Prostate gland (tissue), 2 donors: ENCODE results near the gene PLEKHA7.

Experiments
- POLR2A ChIP-seq: fragments of 450-650 bp; IDR thresholded peaks from one replicate; pipeline ENCODE4 v1.6.1; 2016; ENCODE audit warnings: antibody characterized with exemption, mild to moderate bottlenecking
- POLR2AphosphoS5 ChIP-seq: sonication (generic); formaldehyde crosslinking; IDR thresholded peaks from one replicate; pipeline ENCODE4 v1.6.1; 2017; ENCODE audit warnings: antibody characterized with exemption
- TF ChIP-seq, protein P1 (sequence below), 4 experiments: fragments of 200-600 bp in 2 of 4; fragments of 450-650 bp in 2 of 4; sonication (generic) in 2 of 4; IDR thresholded peaks; 1 replicate in 3 of 4; 2 replicates in 1 of 4; pipeline ENCODE4 v1.5.1; 2016 to 2019; ENCODE audit warnings: antibody characterized with exemption in 4 of 4, mild to moderate bottlenecking in 2 of 4, moderate library complexity in 2 of 4

DNA sequence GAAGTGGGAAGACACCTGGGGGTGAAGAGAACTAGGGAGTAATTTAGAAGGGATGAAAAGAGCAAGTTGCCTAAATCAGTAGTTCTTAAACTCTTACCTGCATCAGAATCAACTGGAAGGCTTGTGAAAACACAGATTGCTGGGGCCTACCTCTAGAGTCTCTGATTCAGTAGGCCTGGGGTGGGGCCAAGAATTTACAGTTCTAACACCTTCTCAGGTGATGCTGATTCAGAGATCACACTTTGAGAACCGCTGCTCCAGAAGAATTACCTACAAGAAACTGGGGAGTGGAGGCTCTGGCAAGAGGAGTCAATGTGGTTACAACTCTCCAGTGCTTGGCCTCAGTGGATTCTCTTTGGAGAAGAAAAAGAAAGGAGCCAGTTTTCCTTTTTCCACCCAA is 147.1 kb downstream of the PLEKHA7 start:
- TF ChIP-seq, protein P1, sequence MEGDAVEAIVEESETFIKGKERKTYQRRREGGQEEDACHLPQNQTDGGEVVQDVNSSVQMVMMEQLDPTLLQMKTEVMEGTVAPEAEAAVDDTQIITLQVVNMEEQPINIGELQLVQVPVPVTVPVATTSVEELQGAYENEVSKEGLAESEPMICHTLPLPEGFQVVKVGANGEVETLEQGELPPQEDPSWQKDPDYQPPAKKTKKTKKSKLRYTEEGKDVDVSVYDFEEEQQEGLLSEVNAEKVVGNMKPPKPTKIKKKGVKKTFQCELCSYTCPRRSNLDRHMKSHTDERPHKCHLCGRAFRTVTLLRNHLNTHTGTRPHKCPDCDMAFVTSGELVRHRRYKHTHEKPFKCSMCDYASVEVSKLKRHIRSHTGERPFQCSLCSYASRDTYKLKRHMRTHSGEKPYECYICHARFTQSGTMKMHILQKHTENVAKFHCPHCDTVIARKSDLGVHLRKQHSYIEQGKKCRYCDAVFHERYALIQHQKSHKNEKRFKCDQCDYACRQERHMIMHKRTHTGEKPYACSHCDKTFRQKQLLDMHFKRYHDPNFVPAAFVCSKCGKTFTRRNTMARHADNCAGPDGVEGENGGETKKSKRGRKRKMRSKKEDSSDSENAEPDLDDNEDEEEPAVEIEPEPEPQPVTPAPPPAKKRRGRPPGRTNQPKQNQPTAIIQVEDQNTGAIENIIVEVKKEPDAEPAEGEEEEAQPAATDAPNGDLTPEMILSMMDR (IDR thresholded peaks at IDR 0.05) = no peak
- no peak for TF ChIP-seq POLR2AphosphoS5
- TF ChIP-seq POLR2A = no peak
